Osteoblast (primary cell): Measurements from ENCODE around the gene PRELP. TPM values are rescaled to one million over a fixed set of nuclear protein-coding genes. Genes with fewer than 3 reads are reported as not detected.

Experiments
- DNase-seq: peaks from one replicate; pipeline ENCODE4 v3.0.0; 2011; ENCODE audit warnings: low spot score, mixed read lengths; ENCODE audit not compliant: insufficient read length; ENCODE audit errors: missing footprints
- H2AFZ ChIP-seq: 2 replicates; pipeline ENCODE4 v1.6.0; 2011; ENCODE audit warnings: mild to moderate bottlenecking, low read length
- H3K27ac ChIP-seq: 2 replicates; pipeline ENCODE4 v1.5.1; 2011; ENCODE audit warnings: mild to moderate bottlenecking, low read depth, low read length, moderate library complexity
- H3K27me3 ChIP-seq: 2 replicates; pipeline ENCODE4 v1.6.0; 2012; ENCODE audit warnings: mild to moderate bottlenecking, control low read depth, inconsistent platforms, low read length, moderate library complexity; ENCODE audit not compliant: insufficient read depth
- H3K36me3 ChIP-seq: 2 replicates; pipeline ENCODE4 v1.5.1; 2011; ENCODE audit warnings: mild to moderate bottlenecking, low read length, control low read depth, moderate library complexity; ENCODE audit not compliant: insufficient read depth
- H3K4me1 ChIP-seq: 2 replicates; pipeline ENCODE4 v1.5.1; 2011; ENCODE audit warnings: mild to moderate bottlenecking, low read length, control low read depth, moderate library complexity; ENCODE audit not compliant: insufficient read depth
- H3K4me2 ChIP-seq: 2 replicates; pipeline ENCODE4 v1.6.0; 2011; ENCODE audit warnings: mild to moderate bottlenecking, low read length; ENCODE audit not compliant: insufficient read depth
- H3K4me3 ChIP-seq: fragments of 200-600 bp; sonication (generic); 3 replicates; pipeline ENCODE4 v1.5.1; 2012; ENCODE audit warnings: mild to moderate bottlenecking, low read length, inconsistent platforms; ENCODE audit not compliant: insufficient read depth
- H3K79me2 ChIP-seq: 2 replicates; pipeline ENCODE4 v1.6.0; 2012; ENCODE audit warnings: mild to moderate bottlenecking, low read length, control low read depth, inconsistent platforms; ENCODE audit not compliant: insufficient read depth
- H3K9me3 ChIP-seq: 2 replicates; pipeline ENCODE4 v1.5.1; 2011; ENCODE audit warnings: low read depth, low read length, control low read depth
- H4K20me1 ChIP-seq: 2 replicates; pipeline ENCODE4 v1.6.0; 2012; ENCODE audit warnings: mild to moderate bottlenecking, low read length, control low read depth; ENCODE audit not compliant: insufficient read depth
- total RNA-seq: library from RNA; depleted of rRNA; stranded (reverse); fragments of >200 nt; gene quantifications from 2 replicates; pipeline ENCODE4 v1.2.3, GENCODE V29; 2012
- TF ChIP-seq, protein P1 (sequence below): IDR thresholded peaks from 2 replicates; pipeline ENCODE4 v1.5.1; 2011; ENCODE audit warnings: mild to moderate bottlenecking, low read depth, low read length, moderate library complexity; ENCODE audit errors: extremely low read depth

Gene PRELP
- total RNA-seq, 1 donor = 0.36 TPM

GRCh38 chr1:203506858-203507626 is 31.4 kb downstream of the PRELP start:
- TF ChIP-seq, protein P1, sequence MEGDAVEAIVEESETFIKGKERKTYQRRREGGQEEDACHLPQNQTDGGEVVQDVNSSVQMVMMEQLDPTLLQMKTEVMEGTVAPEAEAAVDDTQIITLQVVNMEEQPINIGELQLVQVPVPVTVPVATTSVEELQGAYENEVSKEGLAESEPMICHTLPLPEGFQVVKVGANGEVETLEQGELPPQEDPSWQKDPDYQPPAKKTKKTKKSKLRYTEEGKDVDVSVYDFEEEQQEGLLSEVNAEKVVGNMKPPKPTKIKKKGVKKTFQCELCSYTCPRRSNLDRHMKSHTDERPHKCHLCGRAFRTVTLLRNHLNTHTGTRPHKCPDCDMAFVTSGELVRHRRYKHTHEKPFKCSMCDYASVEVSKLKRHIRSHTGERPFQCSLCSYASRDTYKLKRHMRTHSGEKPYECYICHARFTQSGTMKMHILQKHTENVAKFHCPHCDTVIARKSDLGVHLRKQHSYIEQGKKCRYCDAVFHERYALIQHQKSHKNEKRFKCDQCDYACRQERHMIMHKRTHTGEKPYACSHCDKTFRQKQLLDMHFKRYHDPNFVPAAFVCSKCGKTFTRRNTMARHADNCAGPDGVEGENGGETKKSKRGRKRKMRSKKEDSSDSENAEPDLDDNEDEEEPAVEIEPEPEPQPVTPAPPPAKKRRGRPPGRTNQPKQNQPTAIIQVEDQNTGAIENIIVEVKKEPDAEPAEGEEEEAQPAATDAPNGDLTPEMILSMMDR = no peak
- no peaks in the 10 kb centered on the region for H3K27me3 ChIP-seq
- H3K27ac ChIP-seq = no peak overlapping the region
- H3K4me3 ChIP-seq = no peak overlapping the region
- H3K9me3 ChIP-seq = no peaks in the 10 kb centered on the region
- peaks cover 24% of the 10 kb centered on the region for H3K4me1 ChIP-seq
- no peaks in the 10 kb centered on the region for H3K36me3 ChIP-seq
- no peaks in the 10 kb centered on the region for H4K20me1 ChIP-seq
- H3K79me2 ChIP-seq = no peaks in the 10 kb centered on the region
- H2AFZ ChIP-seq = no peak overlapping the region
- no peak for DNase-seq
- H3K4me2 ChIP-seq = no peak overlapping the region

DNA sequence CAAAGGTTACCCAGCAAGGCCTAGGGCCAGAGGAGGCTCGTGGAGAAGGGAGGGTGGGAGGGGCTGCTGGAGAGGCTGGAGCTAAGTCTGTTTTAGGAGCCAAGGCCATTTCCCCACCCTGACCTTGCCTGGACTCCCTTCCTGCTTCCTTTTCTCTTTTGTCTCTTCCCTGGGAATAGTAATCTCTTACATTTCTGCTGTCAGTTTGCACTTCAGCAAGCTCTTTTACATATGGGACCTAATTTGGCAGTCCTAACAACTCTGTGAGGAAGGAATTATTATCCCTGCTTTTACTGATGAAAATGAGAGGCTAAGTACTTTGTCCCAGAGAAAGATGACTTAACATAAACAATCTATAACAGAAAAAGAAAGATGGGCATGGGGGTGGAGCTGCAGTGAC is 32.2 kb downstream of the PRELP start:
- TF ChIP-seq, protein P1 = no peak
- Histone ChIP-seq H3K79me2 (no peaks in the 10 kb centered on the region), H3K27me3 (no peaks in the 10 kb centered on the region), H3K36me3 (no peaks in the 10 kb centered on the region), H3K9me3 (no peaks in the 10 kb centered on the region), H3K4me3 (no peak overlapping the region), H3K4me2 (no peak overlapping the region), H2AFZ (no peak overlapping the region), H3K27ac (no peak overlapping the region), H4K20me1 (no peaks in the 10 kb centered on the region), H3K4me1 (peaks cover 31% of the 10 kb centered on the region)
- no peak for DNase-seq

DNA sequence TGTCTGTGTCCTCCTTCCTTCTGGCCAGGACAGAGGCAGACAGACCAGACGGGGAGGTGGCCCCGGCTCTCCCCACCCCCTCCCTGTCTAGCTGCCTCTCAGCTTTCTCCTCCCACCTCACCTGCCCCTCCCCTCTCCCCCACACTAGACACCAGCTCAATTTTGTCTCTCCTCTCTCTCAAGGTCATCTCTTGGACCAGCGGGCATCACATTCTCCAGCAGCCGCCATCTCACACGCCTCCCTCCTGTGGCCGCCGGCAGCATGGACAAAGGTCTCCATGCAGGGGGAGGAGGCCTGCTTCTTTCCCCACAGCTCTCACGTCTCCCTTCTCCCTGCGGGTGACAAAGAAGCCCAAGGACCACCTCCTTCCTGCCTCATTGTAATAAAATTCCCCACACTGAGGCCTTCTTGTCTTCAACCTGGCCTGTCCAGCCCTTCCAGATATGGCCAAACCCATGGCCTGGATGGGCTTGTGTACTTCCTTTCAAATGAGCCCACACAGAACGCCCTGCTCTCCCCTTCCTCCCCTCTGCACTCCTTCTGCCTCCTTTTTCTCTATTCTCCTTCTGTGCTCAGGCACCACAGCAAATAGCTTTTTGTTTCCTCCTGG is 33.0 kb downstream of the PRELP start:
- Histone ChIP-seq H3K36me3 (no peaks in the 10 kb centered on the region), H3K4me1 (peaks cover 39% of the 10 kb centered on the region), H3K27me3 (no peaks in the 10 kb centered on the region), H3K79me2 (no peaks in the 10 kb centered on the region), H3K4me2 (no peak overlapping the region), H2AFZ (no peak overlapping the region), H3K4me3 (no peak overlapping the region), H3K27ac (no peak overlapping the region), H4K20me1 (no peaks in the 10 kb centered on the region), H3K9me3 (no peaks in the 10 kb centered on the region)
- DNase-seq = no peak
- TF ChIP-seq, protein P1 = no peak

- H3K9me3 ChIP-seq = no peaks in the 10 kb centered on the region
- no peaks in the 10 kb centered on the region for H3K79me2 ChIP-seq
- no peak overlapping the region for H3K4me3 ChIP-seq
- no peak overlapping the region for H3K27ac ChIP-seq
- H4K20me1 ChIP-seq = no peaks in the 10 kb centered on the region
- no peaks in the 10 kb centered on the region for H3K27me3 ChIP-seq
- H3K36me3 ChIP-seq = no peaks in the 10 kb centered on the region
- H3K4me1 ChIP-seq = peaks cover 44% of the 10 kb centered on the region
- DNase-seq = no peak
- H3K4me2 ChIP-seq = no peak overlapping the region
- TF ChIP-seq, protein P1 = no peak
- no peak overlapping the region for H2AFZ ChIP-seq
Observed at GRCh38 chr1:203509135-203509534, 33.5 kb downstream of the PRELP start.
